ENCODE results near the gene OPRL1.

DNA sequence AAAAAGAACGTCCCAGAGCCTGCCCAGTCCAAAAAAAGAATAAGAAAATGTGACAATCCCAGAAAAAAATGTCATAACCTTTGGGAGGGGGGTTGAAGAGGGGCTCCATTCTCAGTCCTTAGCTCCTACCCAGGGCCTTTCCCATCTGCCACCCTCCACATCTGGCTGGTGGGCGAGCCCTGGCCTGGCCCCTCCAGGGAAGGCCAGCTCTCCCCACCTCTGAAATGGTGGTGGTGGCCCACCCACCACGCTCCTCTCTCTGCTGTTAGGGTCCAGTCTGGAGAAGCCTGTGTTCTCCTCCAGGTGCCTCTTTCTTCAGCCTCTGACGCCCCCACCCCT lies 979 bp upstream of the OPRL1 start:
- TF ChIP-seq, protein P1, sequence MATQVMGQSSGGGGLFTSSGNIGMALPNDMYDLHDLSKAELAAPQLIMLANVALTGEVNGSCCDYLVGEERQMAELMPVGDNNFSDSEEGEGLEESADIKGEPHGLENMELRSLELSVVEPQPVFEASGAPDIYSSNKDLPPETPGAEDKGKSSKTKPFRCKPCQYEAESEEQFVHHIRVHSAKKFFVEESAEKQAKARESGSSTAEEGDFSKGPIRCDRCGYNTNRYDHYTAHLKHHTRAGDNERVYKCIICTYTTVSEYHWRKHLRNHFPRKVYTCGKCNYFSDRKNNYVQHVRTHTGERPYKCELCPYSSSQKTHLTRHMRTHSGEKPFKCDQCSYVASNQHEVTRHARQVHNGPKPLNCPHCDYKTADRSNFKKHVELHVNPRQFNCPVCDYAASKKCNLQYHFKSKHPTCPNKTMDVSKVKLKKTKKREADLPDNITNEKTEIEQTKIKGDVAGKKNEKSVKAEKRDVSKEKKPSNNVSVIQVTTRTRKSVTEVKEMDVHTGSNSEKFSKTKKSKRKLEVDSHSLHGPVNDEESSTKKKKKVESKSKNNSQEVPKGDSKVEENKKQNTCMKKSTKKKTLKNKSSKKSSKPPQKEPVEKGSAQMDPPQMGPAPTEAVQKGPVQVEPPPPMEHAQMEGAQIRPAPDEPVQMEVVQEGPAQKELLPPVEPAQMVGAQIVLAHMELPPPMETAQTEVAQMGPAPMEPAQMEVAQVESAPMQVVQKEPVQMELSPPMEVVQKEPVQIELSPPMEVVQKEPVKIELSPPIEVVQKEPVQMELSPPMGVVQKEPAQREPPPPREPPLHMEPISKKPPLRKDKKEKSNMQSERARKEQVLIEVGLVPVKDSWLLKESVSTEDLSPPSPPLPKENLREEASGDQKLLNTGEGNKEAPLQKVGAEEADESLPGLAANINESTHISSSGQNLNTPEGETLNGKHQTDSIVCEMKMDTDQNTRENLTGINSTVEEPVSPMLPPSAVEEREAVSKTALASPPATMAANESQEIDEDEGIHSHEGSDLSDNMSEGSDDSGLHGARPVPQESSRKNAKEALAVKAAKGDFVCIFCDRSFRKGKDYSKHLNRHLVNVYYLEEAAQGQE (IDR thresholded peaks at IDR 0.05; ENCODE audit: insufficient read depth in 1 of 2, low read depth in 2 of 2, low read length in 2 of 2), result no peak
- TF ChIP-seq SIN3A (IDR thresholded peaks at IDR 0.05; ENCODE audit: borderline replicate concordance, insufficient read depth, low read length) (no peak), TAF1 (IDR thresholded peaks at IDR 0.05; ENCODE audit: borderline replicate concordance, insufficient read depth, low read length) (no peak)
